Sciatic nerve (tissue), 2 donors: Measurements from ENCODE around the gene SNF8. TPM values are rescaled to one million over a fixed set of nuclear protein-coding genes. Genes with fewer than 3 reads are reported as not detected.
A peak's percentile ranks its signal among the peaks of the same experiment; 100 is the strongest.
"Not testable (repeated sequence)": the region's sequence is repeated elsewhere in the genome, so short reads cannot be mapped to it uniquely, and the experiment has no call there.

Source experiments
- ATAC-seq: fragments of 200-7000 bp; cut with Tn5 transposase; one replicate; pipeline ENCODE4 v1.9.1; 2020; ENCODE audit warnings: mild to moderate bottlenecking, moderate library complexity
- DNase-seq: peaks from one replicate; pipeline ENCODE4 v3.0.0-alpha.2; 2020; ENCODE audit warnings: low spot score
- intact Hi-C: fragments of 100-400 bp; cut with DNase I; formaldehyde crosslinking; loops from one replicate; pipeline ENCODE4 v1.14.2; 2022
- total RNA-seq: library from RNA; stranded (reverse); fragmentation: NEBNext Ultra II Directional; extraction: Animal tissue kit (Norgen Biotek cat#: 25700); gene quantifications from one replicate; pipeline ENCODE4 v1.2.1, GENCODE V29; 2021
- donor health status: DM: no; HTN: no; CAD: no.
- donor health status: DM: no; HTN: no; CAD: no.

The SNF8 gene
- total RNA-seq, 1 donor from 2014 or later = 57.1 TPM

DNA sequence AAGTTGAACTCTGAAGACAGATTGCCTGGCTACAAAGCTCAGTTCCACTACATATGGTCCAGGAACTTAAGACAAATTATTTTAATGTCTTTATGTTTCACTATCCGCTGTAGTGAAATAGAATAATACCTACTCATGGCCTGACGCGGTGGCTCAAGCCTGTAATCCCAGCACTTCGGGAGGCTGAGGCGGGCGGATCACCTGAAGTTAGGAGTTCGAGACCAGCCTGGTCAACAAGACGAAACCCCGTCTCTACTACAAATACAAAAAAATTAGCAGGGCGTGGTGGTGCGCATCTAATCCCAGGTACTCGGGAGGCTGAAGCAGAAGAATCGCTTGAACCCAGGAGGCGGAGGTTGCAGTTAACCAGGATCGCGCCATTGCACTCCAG lies 614 bp upstream of the SNF8 start:
- DNase-seq, intact Hi-C loops, ATAC-seq: not testable (repeated sequence)

DNA sequence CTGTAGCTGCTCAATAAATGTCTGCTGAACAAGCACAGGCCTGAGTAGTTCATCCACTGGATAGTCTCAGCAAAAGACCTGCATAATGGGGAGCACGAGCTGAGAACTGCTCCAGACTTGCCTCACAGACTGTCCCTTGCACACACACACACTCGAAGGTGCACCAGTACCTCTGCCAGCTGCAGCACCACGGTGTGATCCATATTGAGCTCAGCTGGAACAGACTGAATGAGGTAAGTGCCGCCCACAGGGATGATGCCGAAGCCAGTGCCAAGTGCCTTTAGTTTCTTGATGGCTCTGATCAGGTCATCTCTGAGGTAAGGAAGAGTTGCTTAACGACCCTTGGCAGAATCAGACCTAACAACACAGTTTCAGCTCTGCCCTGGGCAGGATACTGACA lies 11.6 kb downstream of the SNF8 start:
- intact Hi-C loops = no loop called here
- DNase-seq = no peak
- no peak for ATAC-seq

DNA sequence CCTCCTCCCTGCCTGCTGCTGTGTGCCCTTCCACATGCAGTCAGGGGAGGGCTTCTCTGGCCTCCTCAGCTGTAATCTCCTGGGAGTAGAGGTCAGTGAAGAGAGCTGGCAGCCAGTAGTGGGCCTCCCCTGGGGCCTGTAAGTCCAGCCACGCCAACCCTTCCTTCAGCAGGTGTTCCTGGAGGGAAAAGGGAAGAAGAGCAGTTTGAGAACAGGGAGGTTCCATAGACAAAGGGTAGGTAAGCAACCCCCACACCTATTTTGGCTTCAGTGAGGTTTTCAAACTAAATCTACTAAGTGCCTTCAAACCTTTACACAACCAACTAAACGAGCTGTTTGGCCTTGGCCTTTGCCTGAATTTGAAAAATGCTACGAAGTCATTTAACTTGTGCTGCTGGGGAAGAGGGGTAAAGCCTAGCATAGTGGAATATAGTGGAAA lies 14.2 kb downstream of the SNF8 start:
- DNase-seq (no peak), ATAC-seq (no peak)
- intact Hi-C loops = no loop called here

DNA sequence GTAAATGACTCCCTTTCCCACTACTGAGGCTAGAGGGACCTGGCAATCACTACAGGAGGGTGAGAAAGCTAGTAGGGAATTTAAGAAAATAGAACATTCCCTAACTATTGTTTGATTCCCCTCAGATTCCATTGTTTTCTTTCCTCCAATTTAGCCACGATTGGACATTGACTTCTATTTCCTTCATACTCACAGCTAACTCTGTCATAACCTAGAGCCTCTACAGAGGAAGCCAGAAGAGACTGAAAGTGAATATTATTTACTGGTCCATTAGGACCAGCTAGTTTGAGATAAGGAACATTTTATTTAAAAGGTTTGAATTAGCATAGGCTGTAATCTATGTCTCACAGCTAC lies 14.9 kb downstream of the SNF8 start:
- intact Hi-C loops = no loop called here
- DNase-seq (no peak), ATAC-seq (no peak)

DNA sequence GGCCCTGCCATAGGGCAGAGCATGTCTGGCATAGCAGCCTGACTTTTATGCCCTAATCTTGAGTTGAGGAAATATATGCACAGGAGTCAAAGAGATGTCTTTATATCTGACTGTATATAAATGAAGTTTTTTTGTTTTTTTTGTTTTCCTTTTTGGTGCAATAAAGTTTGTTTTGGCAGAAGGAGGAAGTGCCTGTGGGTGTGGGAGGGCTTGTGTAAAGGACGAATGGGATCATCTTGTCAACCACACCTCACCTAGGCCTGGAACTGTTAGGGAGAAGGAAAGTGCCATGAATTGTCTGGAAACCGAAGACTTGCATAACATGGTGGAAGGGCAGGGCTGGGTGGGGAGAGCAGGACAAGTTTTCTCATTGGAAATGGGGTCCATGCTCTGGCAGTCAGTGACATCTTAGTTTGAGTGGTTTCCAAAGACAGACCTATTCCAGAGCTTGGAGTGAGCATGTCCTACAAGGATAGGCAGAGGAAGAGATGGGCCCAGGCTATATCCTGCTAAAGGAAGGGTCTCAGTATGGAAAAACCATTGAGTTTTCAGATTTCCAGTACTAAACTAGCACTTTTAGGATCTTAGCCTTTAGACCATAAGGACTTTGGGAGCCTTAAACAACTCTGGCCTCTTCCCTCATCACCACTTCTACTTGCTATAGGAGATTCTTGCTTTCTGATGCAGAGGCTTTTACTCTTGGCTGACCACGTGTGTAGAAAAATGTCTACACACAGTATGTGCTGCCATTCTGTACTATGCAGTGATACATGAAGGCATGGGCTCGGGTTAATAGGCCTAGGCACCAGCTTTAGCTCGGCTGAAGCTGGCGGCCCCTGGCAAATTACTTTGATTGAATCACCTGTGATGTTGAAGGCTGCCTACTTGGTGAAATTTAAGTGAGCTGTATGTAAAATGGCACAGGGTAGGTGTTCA lies 15.5 kb downstream of the SNF8 start:
- intact Hi-C loops = no loop called here
- no peak for DNase-seq
- ATAC-seq = no peak

DNA sequence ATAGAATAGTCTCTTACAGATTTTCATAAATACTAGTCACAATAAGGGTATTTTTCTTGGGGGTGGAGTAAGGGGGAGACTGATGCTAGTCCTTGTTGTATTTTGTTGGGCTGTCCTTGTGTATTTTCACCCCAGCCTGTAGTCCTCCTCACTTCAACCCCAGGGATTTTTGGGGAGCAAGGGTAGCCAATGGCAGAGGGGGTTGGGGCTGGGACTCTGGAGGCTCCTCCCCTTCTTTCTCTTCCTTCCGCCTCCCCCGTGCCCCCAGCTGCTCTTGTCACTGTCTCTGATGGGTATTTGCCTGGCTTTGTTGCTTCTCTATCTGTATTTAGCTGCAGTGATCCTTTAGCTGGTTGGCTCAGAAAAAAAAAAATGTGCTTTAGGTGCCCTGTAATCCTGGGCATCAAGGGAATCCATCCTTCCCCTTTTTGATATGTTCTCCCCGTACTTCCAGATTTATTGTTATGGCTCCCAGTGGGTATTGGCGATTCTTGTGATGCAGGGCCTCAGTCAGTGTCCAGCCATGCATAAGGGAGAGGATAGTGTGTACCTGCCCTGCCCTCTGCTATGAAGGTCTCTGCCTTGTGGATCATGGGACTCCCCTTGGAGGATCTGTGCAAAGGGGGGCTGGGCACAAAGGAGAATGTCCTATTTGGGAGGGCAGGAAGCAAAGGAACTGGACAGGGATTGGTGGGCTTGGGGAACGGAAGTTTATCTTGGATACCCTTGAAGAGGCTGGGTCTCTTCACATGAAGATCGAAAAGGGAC lies 16.5 kb downstream of the SNF8 start:
- ATAC-seq = no peak
- DNase-seq = no peak
- intact Hi-C loops = no loop called here

DNA sequence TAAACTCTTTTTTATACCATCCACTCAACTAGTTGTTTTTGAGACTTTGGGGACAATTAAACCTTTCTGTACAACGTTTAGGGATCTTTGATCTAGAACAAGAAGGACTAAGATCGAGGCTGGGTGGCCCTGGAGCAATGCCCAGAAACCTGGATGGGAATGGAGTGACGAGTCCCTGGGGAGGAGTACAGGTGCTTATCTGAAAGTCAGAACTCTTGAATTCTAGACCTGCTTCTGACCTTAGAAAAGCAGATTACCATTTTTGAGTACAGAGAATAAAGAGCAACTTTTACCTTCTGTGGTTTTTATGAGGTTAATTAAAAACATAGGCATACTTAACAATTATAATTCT lies 18.7 kb downstream of the SNF8 start:
- intact Hi-C loops = no loop called here
- DNase-seq (no peak), ATAC-seq (no peak)

DNA sequence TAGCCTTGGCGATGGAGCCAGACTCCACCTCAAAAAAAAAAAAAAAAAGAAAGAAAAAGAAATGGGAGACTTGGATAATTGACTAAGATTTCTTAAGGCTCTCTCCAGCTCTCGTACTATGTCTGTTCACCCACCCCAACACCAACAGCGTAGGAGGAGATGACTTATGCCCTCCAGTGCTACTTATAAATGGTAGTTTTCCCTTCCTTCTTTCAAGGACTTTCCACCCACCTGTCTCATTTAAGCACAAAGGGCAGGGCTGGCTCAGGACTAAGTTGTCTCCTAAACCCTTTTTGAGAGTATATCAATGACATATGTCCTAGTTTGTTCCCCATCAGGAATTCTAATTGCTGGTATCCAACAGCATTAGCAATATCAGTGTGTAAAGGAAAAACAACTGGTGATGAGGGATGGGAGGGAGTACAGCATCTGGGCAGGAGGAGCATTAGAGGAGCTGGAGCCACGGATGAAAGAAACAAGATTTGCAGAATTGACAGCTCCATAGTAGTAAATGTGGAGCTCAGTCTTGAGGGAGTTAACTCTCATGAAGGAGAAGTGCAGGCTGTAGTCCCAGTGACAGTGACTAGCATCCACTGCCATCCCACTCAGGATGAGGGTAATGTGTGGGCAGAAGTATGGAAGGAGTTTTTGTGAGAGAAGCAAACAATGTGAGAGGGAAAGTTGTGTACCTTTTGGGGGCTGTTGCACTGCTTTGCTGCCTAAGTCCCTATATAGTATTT lies 19.2 kb downstream of the SNF8 start:
- intact Hi-C loops = no loop called here
- no peak for ATAC-seq
- no peak for DNase-seq

DNA sequence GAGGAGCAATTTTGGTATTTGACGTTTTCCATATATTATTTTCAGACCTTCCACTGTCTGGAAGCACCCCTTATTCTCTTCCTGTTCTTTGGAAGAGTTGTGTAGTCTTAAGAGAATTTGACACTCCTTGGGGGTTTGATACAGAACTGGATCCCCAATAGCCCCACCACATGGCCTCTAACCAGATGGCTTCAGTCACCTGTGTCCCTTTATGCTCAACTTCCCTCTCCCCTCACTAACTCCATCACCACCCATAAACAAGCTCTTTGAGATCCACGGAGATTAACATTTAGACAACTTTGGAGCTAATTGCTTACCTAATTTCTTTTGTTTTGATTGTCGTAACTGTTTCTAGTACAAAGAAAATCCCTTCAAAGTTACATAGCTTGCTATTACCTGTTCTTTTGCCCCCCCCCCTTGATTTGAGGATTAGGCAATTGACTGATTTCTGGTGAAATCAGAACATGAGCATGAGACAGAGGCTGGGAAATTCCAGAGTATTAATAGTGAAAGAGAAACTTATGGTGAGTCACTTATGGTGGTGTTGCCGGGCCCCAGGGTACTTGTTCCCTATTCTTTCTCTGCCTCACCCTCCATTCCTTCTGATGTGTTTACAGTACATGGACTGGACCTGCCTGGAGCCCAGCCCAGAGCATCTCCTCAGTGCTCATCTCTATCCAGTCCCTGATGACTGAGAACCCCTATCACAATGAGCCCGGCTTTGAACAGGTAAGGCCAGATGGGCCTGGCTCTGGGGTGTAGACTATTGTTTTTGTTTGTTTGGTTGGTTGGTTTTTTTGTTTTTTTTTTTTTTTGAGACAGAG lies 29.0 kb downstream of the SNF8 start:
- DNase-seq = no peak
- no peak for ATAC-seq
- intact Hi-C loops = no loop called here

DNA sequence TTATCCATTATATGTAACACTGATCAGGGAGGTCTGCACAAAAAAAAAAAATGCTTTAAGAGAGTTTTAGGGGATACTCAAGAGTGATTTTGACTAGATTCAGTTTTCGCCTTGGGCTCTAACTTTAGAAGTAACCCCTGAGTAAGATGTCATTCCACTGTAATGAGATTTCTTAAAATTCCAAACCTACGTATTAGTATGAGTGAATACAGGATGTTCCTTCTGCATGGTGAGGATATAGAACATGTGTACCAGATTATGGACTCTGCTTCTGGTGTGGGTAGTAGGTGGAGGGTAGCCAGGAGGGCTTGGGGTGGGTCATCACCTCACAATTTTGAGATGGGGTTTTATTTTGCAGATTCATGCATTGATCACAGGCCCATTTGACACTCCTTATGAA lies 32.2 kb downstream of the SNF8 start:
- ATAC-seq (no peak), DNase-seq (no peak)
- intact Hi-C loops = no loop called here

DNA sequence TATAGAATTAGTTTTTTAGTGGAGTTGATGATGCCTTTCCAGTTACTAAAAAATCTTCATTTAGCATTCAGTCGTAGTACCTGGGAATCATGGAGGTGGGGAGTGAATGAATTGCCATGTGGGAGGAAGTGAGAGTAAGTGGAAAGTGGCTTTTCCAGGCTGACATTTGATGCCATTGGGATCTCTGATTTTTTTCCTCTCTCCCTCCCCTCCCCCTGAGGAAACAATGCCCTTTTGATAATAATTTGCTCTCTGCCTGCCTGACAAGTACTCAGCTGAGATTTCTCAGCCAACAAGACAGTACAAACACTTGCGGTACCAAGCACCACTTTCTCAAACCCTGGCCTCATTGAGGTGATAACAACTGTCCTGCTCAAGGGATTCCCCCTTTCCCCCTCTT lies 34.3 kb downstream of the SNF8 start:
- intact Hi-C loops = no loop called here
- DNase-seq = no peak
- no peak for ATAC-seq

DNA sequence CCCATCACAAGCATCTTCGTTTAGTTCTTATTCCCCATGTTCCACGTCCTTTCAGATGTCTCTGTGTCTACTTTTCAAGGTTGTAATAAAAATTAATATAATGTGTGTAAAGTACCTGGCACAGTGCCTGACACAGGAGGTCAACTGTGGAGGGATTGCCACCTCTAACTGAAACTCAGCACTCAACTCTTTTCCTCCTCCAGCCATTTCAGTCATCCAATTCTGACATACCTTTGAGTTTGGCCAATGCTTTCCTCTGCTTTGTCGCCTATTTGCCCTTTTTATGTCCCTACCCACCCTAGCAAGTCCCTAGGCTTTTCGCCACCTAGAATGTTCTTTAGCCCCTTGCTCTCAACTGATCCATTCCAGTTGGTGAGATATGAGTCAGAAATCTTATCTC lies 34.9 kb downstream of the SNF8 start:
- DNase-seq (no peak), ATAC-seq (no peak)
- intact Hi-C loops = no loop called here

DNA sequence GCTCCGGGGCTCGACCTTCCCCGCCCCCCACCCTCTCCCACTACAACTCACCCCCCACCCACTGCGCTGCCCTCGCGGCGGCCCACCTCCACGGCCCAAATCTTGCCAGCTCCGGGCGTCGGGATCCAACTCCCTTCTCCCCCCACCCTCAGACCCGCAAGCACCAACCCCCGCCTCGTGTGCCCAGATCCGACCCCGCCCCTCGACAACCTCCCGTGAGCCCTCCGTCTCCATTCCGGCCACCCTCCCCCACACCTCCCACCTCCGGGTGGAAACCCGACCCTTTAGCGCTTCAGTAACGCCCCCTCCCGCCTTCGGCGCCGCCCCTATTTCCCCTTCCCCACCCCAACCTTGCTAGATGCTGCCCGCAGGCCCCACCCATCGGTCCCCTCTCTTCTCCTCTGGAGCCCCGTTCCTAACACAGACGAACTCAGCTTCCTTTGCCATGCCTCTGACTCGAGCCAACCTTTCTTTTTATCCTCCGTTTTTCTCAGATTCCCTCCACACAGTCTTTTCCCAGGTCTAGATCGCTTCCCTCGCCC lies 35.7 kb downstream of the SNF8 start:
- intact Hi-C loops = no loop called here
- DNase-seq (peak; percentile 88), ATAC-seq (peak; percentile 53)

DNA sequence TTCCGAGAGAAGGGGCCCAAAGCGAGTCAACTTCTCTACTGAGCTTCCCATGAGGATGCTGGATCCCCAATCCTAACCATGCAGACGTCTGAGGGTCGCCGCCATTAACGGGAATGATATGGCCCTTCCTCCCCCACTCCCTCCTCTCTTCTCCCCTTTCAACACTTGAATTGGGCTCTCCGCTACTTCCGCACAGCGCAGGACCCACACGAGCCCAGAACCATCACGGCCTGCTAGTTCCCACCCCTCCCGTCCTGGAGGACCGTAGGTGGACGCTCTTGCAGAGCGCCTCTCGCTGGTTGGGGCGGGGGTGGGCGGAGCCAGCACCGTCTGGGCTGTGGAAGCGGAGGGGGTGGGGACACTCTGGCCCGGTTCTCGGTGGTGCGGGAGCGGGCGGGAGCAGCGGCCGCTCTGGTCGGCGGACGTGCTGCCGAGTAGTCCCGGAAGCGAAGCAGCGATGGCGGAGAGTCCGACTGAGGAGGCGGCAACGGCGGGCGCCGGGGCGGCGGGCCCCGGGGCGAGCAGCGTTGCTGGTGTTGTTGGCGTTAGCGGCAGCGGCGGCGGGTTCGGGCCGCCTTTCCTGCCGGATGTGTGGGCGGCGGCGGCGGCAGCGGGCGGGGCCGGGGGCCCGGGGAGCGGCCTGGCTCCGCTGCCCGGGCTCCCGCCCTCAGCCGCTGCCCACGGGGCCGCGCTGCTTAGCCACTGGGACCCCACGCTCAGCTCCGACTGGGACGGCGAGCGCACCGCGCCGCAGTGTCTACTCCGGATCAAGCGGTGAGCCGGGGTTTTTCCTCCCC lies 36.4 kb downstream of the SNF8 start, which contains the start of gene UBE2Z:
TSS of gene UBE2Z (plus strand) at position 361 of the 797 bp plus-strand sequence. CDS start at position 458, 97 bp downstream.
- intact Hi-C loops = no loop called here
- DNase-seq (peak; percentile 94), ATAC-seq (peak; percentile 99)

DNA sequence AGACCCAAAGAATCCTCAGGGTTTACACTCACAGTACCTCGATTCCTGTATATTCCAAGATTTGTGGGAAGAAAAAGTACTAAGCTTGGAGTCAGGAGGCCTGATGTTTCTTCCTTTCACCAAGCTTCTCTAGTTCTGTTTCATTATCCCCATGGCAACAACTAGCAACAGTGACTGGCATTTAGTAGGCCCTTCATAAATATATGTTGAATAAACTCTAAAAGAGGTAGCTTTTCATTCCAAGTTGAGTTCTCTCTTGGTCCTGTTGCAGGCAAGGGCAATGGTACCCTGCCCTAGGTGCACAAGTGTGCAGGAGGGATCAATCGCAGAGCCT lies 37.0 kb downstream of the SNF8 start:
- no peak for DNase-seq
- intact Hi-C loops = no loop called here
- ATAC-seq = peak; percentile 9

DNA sequence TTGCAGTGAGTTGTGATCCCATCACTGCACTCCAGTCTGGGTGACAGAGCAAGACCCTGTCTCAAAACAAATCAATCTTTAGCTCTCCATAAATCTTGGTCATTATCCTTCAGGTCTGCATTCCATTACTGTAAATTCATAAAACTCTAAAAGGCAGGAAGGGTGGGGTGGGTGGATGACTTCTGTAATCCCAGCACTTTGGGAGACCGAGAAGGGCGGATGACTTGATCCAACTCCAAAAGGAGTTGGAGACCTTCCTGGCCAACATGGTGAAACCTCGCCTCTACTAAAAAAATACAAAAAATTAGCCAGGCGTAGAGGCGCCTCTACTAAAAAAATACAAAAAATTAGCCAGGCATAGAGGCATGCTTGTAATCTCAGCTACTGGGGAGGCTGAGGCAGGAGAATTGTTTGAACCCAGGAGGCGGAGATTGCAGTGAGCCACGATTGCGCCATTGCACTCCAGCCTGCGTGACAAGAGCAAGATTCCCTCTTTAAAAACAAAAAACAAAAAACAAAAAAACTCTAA lies 38.6 kb downstream of the SNF8 start:
- DNase-seq (no peak), ATAC-seq (no peak)
- intact Hi-C loops = no loop called here

DNA sequence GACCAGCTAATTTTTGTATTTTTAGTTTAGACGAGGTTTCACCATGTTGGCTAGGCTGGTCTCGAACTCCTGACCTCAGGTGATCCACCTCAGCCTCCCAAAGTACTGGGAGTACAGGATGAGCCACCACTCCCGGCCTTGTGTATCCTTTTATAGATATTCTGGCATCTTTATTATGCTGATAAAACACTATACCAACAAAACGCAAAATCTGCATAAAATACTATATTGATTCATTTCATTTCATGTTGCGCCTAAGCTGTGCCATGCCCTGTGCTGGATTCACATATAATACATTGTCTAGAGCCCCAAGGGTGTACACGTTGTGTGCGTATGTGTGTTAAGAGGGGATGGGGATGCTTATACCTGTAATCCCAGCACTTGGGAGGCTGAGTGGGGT lies 40.2 kb downstream of the SNF8 start:
- intact Hi-C loops = no loop called here
- ATAC-seq (no peak), DNase-seq (no peak)

DNA sequence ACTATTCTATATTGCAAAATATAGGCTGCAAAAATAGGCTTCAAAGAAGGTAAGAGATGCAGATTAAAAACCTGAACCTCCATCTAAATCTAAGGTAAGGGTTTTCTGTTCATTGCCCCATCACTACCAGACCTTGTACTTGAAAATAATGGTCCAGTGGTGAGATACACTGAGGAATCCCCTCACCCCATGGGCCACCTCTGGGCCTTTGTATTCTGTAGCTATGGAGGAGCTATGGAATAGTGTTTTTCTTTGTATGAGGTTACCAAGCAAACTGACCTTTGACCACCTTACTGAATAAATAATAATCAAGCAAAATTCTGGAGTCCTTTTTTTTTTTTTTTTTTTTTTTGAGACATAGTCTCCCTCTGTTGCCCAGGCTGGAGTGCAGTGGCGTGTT lies 41.2 kb downstream of the SNF8 start:
- intact Hi-C loops = no loop called here
- DNase-seq (no peak), ATAC-seq (no peak)
